SW 1271 (cell line): Measurements from ENCODE around the gene ZNF775.

ENCODE experiments used
- DNase-seq, 2 experiments: peaks; one replicate each; lab custom pipeline; 2025; lab: John Stamatoyannopoulos, UW

ZNF775 gene

GRCh38 chr7:150378853-150379440, at the start of gene ZNF775:
Gene ZNF775, plus strand, starts transcription at chr7:150379330. Its CDS starts 9,141 bp downstream, at chr7:150388471.
- peak; percentile 79 to 87 for DNase-seq

- no peak for DNase-seq
Measured at GRCh38 chr7:150329331-150330120, 49.6 kb upstream of the ZNF775 start.

GRCh38 chr7:150330211-150330885, 48.8 kb upstream of the ZNF775 start:
- no peak for DNase-seq

- no peak for DNase-seq
Measured at GRCh38 chr7:150332852-150333635, 46.1 kb upstream of the ZNF775 start.

GRCh38 chr7:150333659-150334058, 45.5 kb upstream of the ZNF775 start:
- no peak for DNase-seq

GRCh38 chr7:150334108-150334507, 45.0 kb upstream of the ZNF775 start:
- DNase-seq = no peak

GRCh38 chr7:150335108-150335773, 43.9 kb upstream of the ZNF775 start:
- no peak for DNase-seq

GRCh38 chr7:150335774-150336112, 43.4 kb upstream of the ZNF775 start:
- no peak for DNase-seq

GRCh38 chr7:150336746-150337145, 42.4 kb upstream of the ZNF775 start:
- DNase-seq = no peak

GRCh38 chr7:150337179-150337578, 42.0 kb upstream of the ZNF775 start:
- no peak for DNase-seq

- no peak for DNase-seq
Measured at GRCh38 chr7:150337659-150338081, 41.5 kb upstream of the ZNF775 start.

GRCh38 chr7:150338166-150338829, 40.8 kb upstream of the ZNF775 start:
- DNase-seq = no peak

GRCh38 chr7:150339409-150339809, 39.7 kb upstream of the ZNF775 start:
- DNase-seq = no peak

GRCh38 chr7:150340024-150340749, 38.9 kb upstream of the ZNF775 start:
- no peak for DNase-seq

- DNase-seq = no peak
Measured at GRCh38 chr7:150340875-150341262, 38.3 kb upstream of the ZNF775 start.

GRCh38 chr7:150341263-150342120, 37.6 kb upstream of the ZNF775 start, which contains the start of gene RARRES2:
Gene RARRES2, minus strand, starts transcription at chr7:150341629. Its CDS starts 1,020 bp downstream, at chr7:150340609.
- no peak for DNase-seq

- DNase-seq = no peak
Measured at GRCh38 chr7:150342121-150342408, 37.1 kb upstream of the ZNF775 start.

- no peak for DNase-seq
Measured at GRCh38 chr7:150343225-150343624, 35.9 kb upstream of the ZNF775 start.

GRCh38 chr7:150344299-150344698, 34.8 kb upstream of the ZNF775 start:
- DNase-seq = no peak

GRCh38 chr7:150345012-150345411, 34.1 kb upstream of the ZNF775 start:
- no peak for DNase-seq
